ENCODE results near the gene TMEM123.

The TMEM123 gene

GRCh38 chr11:102346748-102347461 is 105.7 kb downstream of the TMEM123 start, which contains the start of gene BIRC2:
Gene BIRC2 (plus strand): TSS chr11:102347214. CDS start chr11:102349855, 2,641 bp downstream.
- DNase-seq, result peak; percentile 95

- DNase-seq, result no peak
Measured at GRCh38 chr11:102346456-102346747, 106.2 kb downstream of the TMEM123 start.

Data from NCI-H774 (cell line).